HepG2 (cell line): ENCODE results near the gene ACBD3. TPM values are rescaled to one million over a fixed set of nuclear protein-coding genes. Genes with fewer than 3 reads are reported as not detected.

Source experiments
- ATAC-seq: fragments of 200-7000 bp; cut with Tn5 transposase; 3 replicates; pipeline ENCODE4 v1.9.1; 2020; ENCODE audit warnings: mild to moderate bottlenecking, moderate library complexity
- BruUV-seq: library from RNA; stranded (reverse); fragments of 400-500 nt; replicated peaks from 2 replicates; lab custom pipeline; 2021; lab: Mats Ljungman, UMichigan
- CTCF ChIA-PET: fragments of 300-600 bp; formaldehyde crosslinking; extraction: SDS; loops from one replicate; lab custom pipeline; 2021; ENCODE audit warnings: low total read pairs, inconsistent platforms, low intra/inter-chr PET ratio; lab: Yijun Ruan, JAX
- POLR2A ChIA-PET: fragments of 350-600 bp; sonication (Branson Sonifier 250); formaldehyde crosslinking; loops from one replicate; lab custom pipeline; 2020; ENCODE audit warnings: antibody characterized with exemption, inconsistent platforms; lab: Yijun Ruan, JAX
- DNase-seq: peaks from one replicate; pipeline ENCODE4 v3.0.0-alpha.2; 2015; ENCODE audit warnings: low spot score
- FAIRE-seq: peaks from 3 replicates; lab custom pipeline; 2011; peaks lifted over from hg19 to GRCh38; lab: Jason Lieb, UNC
- H2AFZ ChIP-seq: one replicate; pipeline ENCODE4 v1.6.1; 2011; ENCODE audit warnings: low read length, inconsistent platforms
- H3K27ac ChIP-seq: fragments of 300-600 bp; 3 replicates; pipeline ENCODE4 v1.8.0; 2011; ENCODE audit warnings: mixed run types, mild to moderate bottlenecking, mixed read lengths, low read length, inconsistent platforms; ENCODE audit not compliant: insufficient read depth; ENCODE audit errors: extremely low read length
- H3K27me3 ChIP-seq, 2 experiments: fragments of 200-600 bp in 1 of 2; 2 replicates in 1 of 2; 3 replicates in 1 of 2; pipeline versions ENCODE4 v1.6.0 to v1.8.0; 2011; ENCODE audit warnings: low read length in 2 of 2, mild to moderate bottlenecking in 2 of 2, moderate library complexity in 2 of 2, inconsistent platforms in 1 of 2; ENCODE audit not compliant: insufficient read depth in 2 of 2, control insufficient read depth in 1 of 2
- H3K36me3 ChIP-seq, 2 experiments: fragments of 200-600 bp in 1 of 2; replicated peaks in 1 of 2; 2 replicates in 1 of 2; 3 replicates in 1 of 2; pipeline versions ENCODE4 v1.5.1 to v1.8.0; 2011; ENCODE audit warnings: low read length in 2 of 2, inconsistent platforms in 1 of 2; ENCODE audit not compliant: insufficient read depth in 2 of 2, control insufficient read depth in 1 of 2
- H3K4me1 ChIP-seq: 2 replicates; pipeline ENCODE4 v1.5.1; 2012; ENCODE audit warnings: low read length, inconsistent platforms; ENCODE audit not compliant: insufficient read depth
- H3K4me2 ChIP-seq: 2 replicates; pipeline ENCODE4 v1.6.0; 2011; ENCODE audit warnings: low read depth, low read length, inconsistent platforms
- H3K4me3 ChIP-seq, 3 experiments: fragments of 200-600 bp in 1 of 3; sonication (generic), shearing (Covaris generic) in 1 of 3; replicated peaks in 1 of 3; 2 replicates each; pipeline ENCODE4 v1.5.1; 2011 to 2016; ENCODE audit warnings: low read length in 3 of 3, inconsistent platforms in 2 of 3, low read depth in 2 of 3, mild to moderate bottlenecking in 2 of 3, control low read depth in 1 of 3, mixed read lengths in 1 of 3; ENCODE audit not compliant: insufficient read depth in 1 of 3
- H3K79me2 ChIP-seq: one replicate; pipeline ENCODE4 v1.6.1; 2011; ENCODE audit warnings: low read length, inconsistent platforms; ENCODE audit not compliant: insufficient read depth
- H3K9ac ChIP-seq: 2 replicates; pipeline ENCODE4 v1.6.0; 2011; ENCODE audit warnings: mild to moderate bottlenecking, low read depth, low read length, inconsistent platforms; ENCODE audit not compliant: insufficient read depth
- H3K9me3 ChIP-seq: 2 replicates; pipeline ENCODE4 v1.5.1; 2012; ENCODE audit warnings: mild to moderate bottlenecking, low read length
- H4K20me1 ChIP-seq: 2 replicates; pipeline ENCODE4 v1.6.0; 2011; ENCODE audit warnings: inconsistent platforms, mild to moderate bottlenecking, low read length, moderate library complexity; ENCODE audit not compliant: insufficient read depth
- CENPX ChIP-seq: sonication (generic); formaldehyde crosslinking; IDR thresholded peaks from 2 replicates; pipeline ENCODE4 v1.9.0; 2021; ENCODE audit warnings: mild to moderate bottlenecking, missing genetic modification reagents, moderate library complexity
- CHD4 ChIP-seq: fragments of 200-600 bp; sonication (generic); IDR thresholded peaks from 2 replicates; pipeline ENCODE4 v1.7.0; 2017; ENCODE audit warnings: mild to moderate bottlenecking, low read length, borderline replicate concordance
- HDAC1 ChIP-seq: sonication (generic); formaldehyde crosslinking; IDR thresholded peaks from 2 replicates; pipeline ENCODE4 v1.5.1; 2020; ENCODE audit warnings: mild to moderate bottlenecking, missing genetic modification reagents
- JARID2 ChIP-seq: sonication (generic); formaldehyde crosslinking; IDR thresholded peaks from 2 replicates; pipeline ENCODE4 v1.8.1; 2023; ENCODE audit warnings: missing genetic modification reagents, inconsistent platforms; ENCODE audit not compliant: insufficient replicate concordance
- PHF21A ChIP-seq: sonication (generic); formaldehyde crosslinking; IDR thresholded peaks from 2 replicates; pipeline ENCODE4 v1.5.0; 2020; ENCODE audit warnings: mild to moderate bottlenecking, missing genetic modification reagents
- RBM39 ChIP-seq: fragments of 200-400 bp; formaldehyde crosslinking; IDR thresholded peaks from one replicate; pipeline ENCODE4 v1.6.1; 2018; ENCODE audit warnings: antibody characterized with exemption, mild to moderate bottlenecking, low read depth, low read length; ENCODE audit not compliant: poor library complexity, severe bottlenecking
- THYN1 ChIP-seq: sonication (generic); formaldehyde crosslinking; IDR thresholded peaks from 2 replicates; pipeline ENCODE4 v1.8.1; 2023; ENCODE audit warnings: low read depth, mild to moderate bottlenecking, moderate library complexity, missing genetic modification reagents, borderline replicate concordance
- ZNF138 ChIP-seq: sonication (generic); formaldehyde crosslinking; IDR thresholded peaks from 2 replicates; pipeline ENCODE4 v1.5.0; 2020; ENCODE audit warnings: mild to moderate bottlenecking, low read depth, missing genetic modification reagents
- ZNF329 ChIP-seq: sonication (generic); formaldehyde crosslinking; IDR thresholded peaks from 2 replicates; pipeline ENCODE4 v1.9.0; 2021; ENCODE audit warnings: low read depth, mild to moderate bottlenecking, missing genetic modification reagents
- ZSCAN21 ChIP-seq: sonication (generic); formaldehyde crosslinking; IDR thresholded peaks from 2 replicates; pipeline ENCODE4 v1.8.0; 2022; ENCODE audit warnings: mild to moderate bottlenecking, missing genetic modification reagents, moderate library complexity, borderline replicate concordance
- ZSCAN31 ChIP-seq: sonication (generic); formaldehyde crosslinking; IDR thresholded peaks from 2 replicates; pipeline ENCODE4 v1.5.0; 2020; ENCODE audit warnings: low read depth, mild to moderate bottlenecking, missing genetic modification reagents
- WGBS: methylation state at CpG from one replicate; pipeline ENCODE4 v1.1.6; 2017; ENCODE audit warnings: low lambda C conversion rate; 5-methylcytosine and 5-hydroxymethylcytosine counted together
- in situ Hi-C: cut with HindIII; loops from 2 replicates; pipeline ENCODE4 v1.10.0; 2017; ENCODE audit warnings: low pct_unique_long_range_greater_than_20kb; ENCODE audit not compliant: extremely low pct_ligation_motif_present
- intact Hi-C: fragments of 100-400 bp; cut with micrococcal nuclease; formaldehyde crosslinking; loops from one replicate; pipeline ENCODE4 v1.10.0; 2022; ENCODE audit not compliant: unreplicated experiment
- polyA plus RNA-seq, 8 experiments: library from polyadenylated mRNA; depleted of rRNA in 3 of 8; stranded (reverse) in 7 of 8; unstranded in 1 of 8; fragments of >200 nt; fragmentation: Illumina TruSeq in 4 of 8; extraction: Trizol in 4 of 8; gene quantifications; 2 replicates each; pipeline versions ENCODE4 v1.2.1 to v1.2.3, GENCODE V29; 2011 to 2016; ENCODE audit warnings: low read depth in 4 of 8, missing spikeins in 1 of 8, mixed read lengths in 1 of 8; ENCODE audit not compliant: insufficient read depth in 1 of 8
- total RNA-seq, 5 experiments: library from RNA; depleted of rRNA; stranded (reverse); fragments of >200 nt; fragmentation: Illumina TruSeq; extraction: Trizol; gene quantifications; 2 replicates each; pipeline ENCODE4 v1.2.3, GENCODE V29; 2016; ENCODE audit warnings: low read depth in 1 of 5
- TF ChIP-seq, protein P1 (sequence below): IDR thresholded peaks from 2 replicates; pipeline ENCODE4 v1.6.1; 2012; ENCODE audit warnings: inconsistent platforms
- TF ChIP-seq, protein P2 (sequence below): fragments of 450-650 bp; IDR thresholded peaks from 2 replicates; pipeline ENCODE4 v1.6.1; 2017

ACBD3 gene
- total and polyA plus RNA-seq, 2 of the 13 experiments (the other 11 are each of a cell fraction or from before 2014, with no cell fraction given) = 24.3 to 39.3 TPM

DNA sequence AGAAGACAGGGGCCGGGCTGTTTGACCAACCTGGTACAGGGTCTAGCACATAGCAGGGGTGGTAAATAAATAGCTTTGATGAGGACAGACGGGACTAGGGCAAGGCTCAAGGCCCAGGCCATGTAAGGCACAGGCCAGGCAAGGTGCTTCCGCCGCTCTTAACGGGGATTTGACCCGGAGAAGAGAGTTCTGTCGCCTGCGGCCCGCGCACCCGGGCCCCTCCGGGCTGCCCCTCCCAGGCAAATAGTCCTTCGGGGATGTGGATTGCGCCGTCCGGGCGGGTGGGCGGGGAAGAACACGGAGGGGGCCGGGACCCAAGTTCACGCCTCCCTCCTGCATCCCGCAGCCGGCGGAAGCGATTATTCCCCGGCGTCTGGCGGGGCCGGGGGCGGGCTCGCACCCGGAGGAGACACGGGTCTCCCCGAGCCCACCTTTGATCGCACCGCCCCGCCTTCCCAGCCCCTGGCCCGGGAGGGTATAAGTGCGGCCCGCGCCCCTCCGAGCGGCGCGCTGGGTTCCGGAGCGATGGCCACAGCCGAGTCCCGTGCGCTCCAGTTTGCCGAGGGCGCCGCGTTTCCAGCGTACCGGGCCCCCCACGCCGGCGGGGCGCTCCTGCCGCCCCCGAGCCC, 36.7 kb upstream of the ACBD3 start, which contains the start of gene MIXL1 (continued):
- TF ChIP-seq PHF21A (CRISPR knock-in tag) = peak; percentile 92
- TF ChIP-seq, protein P1, sequence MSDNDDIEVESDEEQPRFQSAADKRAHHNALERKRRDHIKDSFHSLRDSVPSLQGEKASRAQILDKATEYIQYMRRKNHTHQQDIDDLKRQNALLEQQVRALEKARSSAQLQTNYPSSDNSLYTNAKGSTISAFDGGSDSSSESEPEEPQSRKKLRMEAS = peak; percentile 73
- no peak for TF ChIP-seq ZNF138 (CRISPR knock-in tag)

DNA sequence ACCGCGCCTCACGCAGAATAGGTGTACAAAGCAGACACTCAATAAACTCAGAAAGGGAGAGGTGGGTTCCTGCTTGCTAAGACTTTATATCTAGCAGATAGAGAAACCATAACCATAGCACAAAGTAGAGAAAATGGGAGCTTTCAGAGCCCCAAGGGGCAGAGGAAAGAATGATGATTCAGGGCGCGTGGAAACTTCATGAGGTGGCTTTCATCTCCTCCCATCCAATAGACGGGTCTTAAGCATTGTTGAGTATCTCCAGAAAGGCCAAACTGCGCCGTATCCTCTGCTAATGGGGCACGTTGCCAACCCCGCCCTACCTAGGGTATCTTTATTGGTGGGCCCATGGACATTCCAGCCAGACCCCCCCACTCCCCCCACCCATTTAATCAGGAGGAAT, 36.1 kb upstream of the ACBD3 start:
- peak overlapping the region in 2 of 3 experiments; percentile 90; a peak in 3 of 6 replicates for H3K4me3 ChIP-seq
- POLR2A ChIA-PET = interaction anchor here (1.1 to 1.4 kb wide), 2 partner anchors 12 to 14 kb away, joined by 4 read pairs; no protein-coding TSS in a partner anchor
- in situ Hi-C loops = no loop called here
- no peaks in the 10 kb centered on the region; a peak in 1 of 5 replicates for H3K27me3 ChIP-seq
- intact Hi-C loops = no loop called here
- no TSS peak for BruUV-seq
- peak overlapping the region; percentile 24 for H3K27ac ChIP-seq
- no peak for FAIRE-seq
- H2AFZ ChIP-seq = no peak overlapping the region
- CTCF ChIA-PET = no interaction called here
- peaks cover 0 to 2% of the 10 kb centered on the region in 2 experiments; a peak in 1 of 5 replicates for H3K36me3 ChIP-seq
- H3K79me2 ChIP-seq = no peaks in the 10 kb centered on the region
- H3K9ac ChIP-seq = no peak overlapping the region
- no peaks in the 10 kb centered on the region for H4K20me1 ChIP-seq
- ATAC-seq = no peak
- TF ChIP-seq THYN1 (no peak), CENPX (CRISPR knock-in tag) (no peak), CHD4 (0 out of 2 replicates have a peak, but pooled peaks have one; percentile 50), JARID2 (CRISPR knock-in tag) (no peak), ZNF329 (CRISPR knock-in tag) (no peak), RBM39 (no peak), ZSCAN31 (CRISPR knock-in tag) (0 out of 2 replicates have a peak, but pooled peaks have one; percentile 4), ZSCAN21 (CRISPR knock-in tag) (no peak), HDAC1 (CRISPR knock-in tag) (no peak)
- TF ChIP-seq, protein P2, sequence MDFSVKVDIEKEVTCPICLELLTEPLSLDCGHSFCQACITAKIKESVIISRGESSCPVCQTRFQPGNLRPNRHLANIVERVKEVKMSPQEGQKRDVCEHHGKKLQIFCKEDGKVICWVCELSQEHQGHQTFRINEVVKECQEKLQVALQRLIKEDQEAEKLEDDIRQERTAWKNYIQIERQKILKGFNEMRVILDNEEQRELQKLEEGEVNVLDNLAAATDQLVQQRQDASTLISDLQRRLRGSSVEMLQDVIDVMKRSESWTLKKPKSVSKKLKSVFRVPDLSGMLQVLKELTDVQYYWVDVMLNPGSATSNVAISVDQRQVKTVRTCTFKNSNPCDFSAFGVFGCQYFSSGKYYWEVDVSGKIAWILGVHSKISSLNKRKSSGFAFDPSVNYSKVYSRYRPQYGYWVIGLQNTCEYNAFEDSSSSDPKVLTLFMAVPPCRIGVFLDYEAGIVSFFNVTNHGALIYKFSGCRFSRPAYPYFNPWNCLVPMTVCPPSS = no peak
- H3K4me1 ChIP-seq = peaks cover 64% of the 10 kb centered on the region
- no peaks in the 10 kb centered on the region for H3K9me3 ChIP-seq
- no peak for DNase-seq
- peak overlapping the region; percentile 88 for H3K4me2 ChIP-seq
- 83% methylated on average over 5 of the region's 10 CpGs for WGBS
